Transverse colon (tissue), 4 donors: ENCODE data around the gene KIF21A.

Experiments used
- POLR2A ChIP-seq: fragments of 450-650 bp; IDR thresholded peaks from one replicate; pipeline ENCODE4 v1.6.1; 2016; ENCODE audit warnings: antibody characterized with exemption, mild to moderate bottlenecking, moderate library complexity
- POLR2AphosphoS5 ChIP-seq, 3 donors: sonication (generic); formaldehyde crosslinking; IDR thresholded peaks; one replicate each; pipeline ENCODE4 v1.6.1; 2016; ENCODE audit warnings: antibody characterized with exemption in 3 of 3
- TF ChIP-seq, protein P1 (sequence below), 5 experiments: fragments of 200-600 bp in 3 of 5; fragments of 450-650 bp in 2 of 5; sonication (generic) in 3 of 5; IDR thresholded peaks; 1 replicate in 2 of 5; 2 replicates in 3 of 5; pipeline ENCODE4 v1.5.1; 2016 to 2017; ENCODE audit warnings: antibody characterized with exemption in 5 of 5, inconsistent platforms in 3 of 5, mild to moderate bottlenecking in 2 of 5, moderate library complexity in 1 of 5

DNA sequence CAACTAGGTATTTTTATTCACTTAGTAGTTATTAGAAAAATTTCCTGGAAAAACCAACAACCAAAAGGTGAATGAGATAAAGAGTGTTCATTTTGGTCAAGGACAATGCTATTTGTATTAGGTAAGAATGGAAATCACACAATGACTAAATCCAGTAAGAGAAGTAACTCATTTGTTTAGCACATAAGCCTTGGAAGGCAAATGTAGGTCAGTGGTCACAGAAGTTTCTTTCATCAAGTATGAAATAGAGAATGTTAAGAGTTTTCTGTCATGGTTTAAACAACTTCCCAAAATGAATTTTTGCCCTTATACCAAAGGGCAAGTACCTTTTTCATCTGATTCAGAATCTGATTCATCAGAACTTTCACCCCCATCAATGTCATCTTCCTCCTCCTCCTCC is 101.7 kb downstream of the KIF21A start:
- TF ChIP-seq, protein P1, sequence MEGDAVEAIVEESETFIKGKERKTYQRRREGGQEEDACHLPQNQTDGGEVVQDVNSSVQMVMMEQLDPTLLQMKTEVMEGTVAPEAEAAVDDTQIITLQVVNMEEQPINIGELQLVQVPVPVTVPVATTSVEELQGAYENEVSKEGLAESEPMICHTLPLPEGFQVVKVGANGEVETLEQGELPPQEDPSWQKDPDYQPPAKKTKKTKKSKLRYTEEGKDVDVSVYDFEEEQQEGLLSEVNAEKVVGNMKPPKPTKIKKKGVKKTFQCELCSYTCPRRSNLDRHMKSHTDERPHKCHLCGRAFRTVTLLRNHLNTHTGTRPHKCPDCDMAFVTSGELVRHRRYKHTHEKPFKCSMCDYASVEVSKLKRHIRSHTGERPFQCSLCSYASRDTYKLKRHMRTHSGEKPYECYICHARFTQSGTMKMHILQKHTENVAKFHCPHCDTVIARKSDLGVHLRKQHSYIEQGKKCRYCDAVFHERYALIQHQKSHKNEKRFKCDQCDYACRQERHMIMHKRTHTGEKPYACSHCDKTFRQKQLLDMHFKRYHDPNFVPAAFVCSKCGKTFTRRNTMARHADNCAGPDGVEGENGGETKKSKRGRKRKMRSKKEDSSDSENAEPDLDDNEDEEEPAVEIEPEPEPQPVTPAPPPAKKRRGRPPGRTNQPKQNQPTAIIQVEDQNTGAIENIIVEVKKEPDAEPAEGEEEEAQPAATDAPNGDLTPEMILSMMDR (IDR thresholded peaks at IDR 0.05) = no peak
- TF ChIP-seq POLR2A (no peak), POLR2AphosphoS5 (IDR thresholded peaks at IDR 0.05) (no peak)
